Effector memory CD4-positive, alpha-beta T cell (primary cell): ENCODE results near the gene RNF25.
"Not testable (repeated sequence)": the region's sequence is repeated elsewhere in the genome, so short reads cannot be mapped to it uniquely, and the experiment has no call there.

Experiments
- DNase-seq, 3 donors: peaks; one replicate each; pipeline ENCODE4 v3.0.0-alpha.2; 2020
- H3K27ac ChIP-seq: 2 replicates; pipeline ENCODE4 v1.7.0; 2013; ENCODE audit warnings: mild to moderate bottlenecking, low read length, moderate library complexity; ENCODE audit not compliant: insufficient read depth, poor library complexity, severe bottlenecking
- H3K27me3 ChIP-seq: replicated peaks from 2 replicates; pipeline ENCODE4 v1.7.0; 2013; ENCODE audit warnings: mild to moderate bottlenecking, low read length; ENCODE audit not compliant: insufficient read depth, control insufficient read depth, poor library complexity, severe bottlenecking
- H3K36me3 ChIP-seq: 2 replicates; pipeline ENCODE4 v1.7.0; 2013; ENCODE audit warnings: mild to moderate bottlenecking, low read length, moderate library complexity; ENCODE audit not compliant: control insufficient read depth, insufficient read depth
- H3K4me1 ChIP-seq: 2 replicates; pipeline ENCODE4 v1.7.0; 2013; ENCODE audit warnings: low read length, mild to moderate bottlenecking; ENCODE audit not compliant: control insufficient read depth, insufficient read depth, poor library complexity, severe bottlenecking
- H3K4me3 ChIP-seq: 2 replicates; pipeline ENCODE4 v1.7.0; 2013; ENCODE audit warnings: low read length, low read depth, mild to moderate bottlenecking; ENCODE audit not compliant: insufficient read depth, poor library complexity, severe bottlenecking
- H3K9me3 ChIP-seq: 2 replicates; pipeline ENCODE4 v1.7.0; 2013; ENCODE audit warnings: mild to moderate bottlenecking, low read length, moderate library complexity; ENCODE audit not compliant: control insufficient read depth

RNF25 gene

GRCh38 chr2:218710687-218711549, 39.1 kb upstream of the RNF25 start, which contains the start of gene TTLL4:
Gene TTLL4, plus strand, starts transcription at chr2:218710835. Its CDS starts 26,842 bp downstream, at chr2:218737677.
- Histone ChIP-seq H3K36me3 (no peaks in the 10 kb centered on the region), H3K4me3 (peak within 1 kb of the TSS; percentile 71), H3K4me1 (peaks cover 3% of the 10 kb centered on the region), H3K9me3 (no peaks in the 10 kb centered on the region), H3K27ac (peak within 1 kb of the TSS; percentile 87), H3K27me3 (no peaks in the 10 kb centered on the region)
- DNase-seq, result peak; percentile 97 to 98 (median 98)

DNA sequence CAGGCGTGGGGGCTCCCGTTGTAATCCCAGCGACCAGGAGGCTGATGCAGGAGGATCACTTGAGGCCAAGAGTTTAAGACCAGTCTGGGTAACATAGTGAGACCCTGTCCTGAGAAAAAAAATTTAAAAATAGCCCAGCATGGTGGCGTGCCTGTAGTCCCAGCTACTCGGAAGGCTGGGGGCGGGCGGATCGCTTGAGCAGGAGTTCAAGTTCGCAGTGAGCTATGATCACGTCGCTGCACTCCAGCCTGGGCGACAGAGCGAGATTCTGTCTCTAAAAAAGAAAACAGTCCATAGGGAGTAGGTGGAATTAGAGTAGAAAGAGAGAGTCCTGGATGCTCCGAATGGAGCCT, 38.5 kb upstream of the RNF25 start:
- no peaks in the 10 kb centered on the region for H3K36me3 ChIP-seq
- H3K27me3 ChIP-seq, result no peaks in the 10 kb centered on the region
- peaks cover 3% of the 10 kb centered on the region for H3K4me1 ChIP-seq
- DNase-seq, result no peak
- H3K27ac ChIP-seq, result no peak overlapping the region
- no peaks in the 10 kb centered on the region for H3K9me3 ChIP-seq
- H3K4me3 ChIP-seq, result no peak overlapping the region

DNA sequence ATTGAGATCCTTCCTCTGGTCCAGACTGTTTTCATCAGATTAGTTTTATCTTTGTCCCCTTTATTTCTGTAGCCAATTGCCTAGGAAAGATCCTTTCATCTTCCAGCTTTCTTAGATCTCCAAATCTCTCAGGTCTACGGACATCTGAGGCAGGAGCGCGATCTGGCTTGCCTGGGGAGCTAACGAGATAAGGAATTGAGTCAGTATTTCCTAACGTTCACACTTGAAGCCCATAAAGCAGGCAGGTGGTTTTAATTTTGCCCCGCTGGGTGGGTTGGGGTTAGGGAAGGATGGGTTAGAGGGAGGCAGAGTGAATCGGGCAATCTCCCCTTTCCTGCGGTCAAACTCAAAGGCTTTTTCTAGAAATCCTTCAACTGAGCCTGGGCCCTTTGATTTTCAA, 38.1 kb upstream of the RNF25 start:
- Histone ChIP-seq H3K9me3 (no peaks in the 10 kb centered on the region), H3K4me1 (peaks cover 3% of the 10 kb centered on the region), H3K4me3 (no peak overlapping the region), H3K27ac (no peak overlapping the region), H3K36me3 (no peaks in the 10 kb centered on the region), H3K27me3 (no peaks in the 10 kb centered on the region)
- DNase-seq, result no peak

- H3K9me3 ChIP-seq, result no peaks in the 10 kb centered on the region
- no peak for DNase-seq
- H3K27ac ChIP-seq, result no peak overlapping the region
- no peaks in the 10 kb centered on the region for H3K36me3 ChIP-seq
- peaks cover 3% of the 10 kb centered on the region for H3K4me1 ChIP-seq
- H3K4me3 ChIP-seq, result no peak overlapping the region
- H3K27me3 ChIP-seq, result no peaks in the 10 kb centered on the region
Observed at GRCh38 chr2:218708086-218708485, 36.3 kb upstream of the RNF25 start.

DNA sequence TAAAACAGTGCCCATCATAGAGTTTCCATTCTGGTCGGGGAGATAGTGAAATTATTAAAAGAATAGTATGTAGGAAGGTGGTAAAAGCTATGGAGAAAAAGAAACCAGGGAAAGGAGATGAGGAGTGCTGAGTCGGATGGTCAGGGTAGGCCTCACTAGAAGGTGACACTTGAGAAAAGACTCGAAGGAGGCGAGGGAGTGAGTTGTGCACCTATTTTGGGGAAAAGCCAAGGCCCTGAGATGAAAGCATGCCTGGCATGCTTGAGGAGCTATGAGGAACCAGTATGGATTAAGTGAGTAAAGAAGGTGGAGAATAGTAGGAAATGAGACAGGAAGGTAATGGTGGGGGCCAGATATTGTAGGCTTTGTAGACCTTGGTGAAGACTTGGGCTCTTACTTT, 31.5 kb upstream of the RNF25 start:
- no peak overlapping the region for H3K4me3 ChIP-seq
- H3K27ac ChIP-seq, result no peak overlapping the region
- no peaks in the 10 kb centered on the region for H3K4me1 ChIP-seq
- no peaks in the 10 kb centered on the region for H3K27me3 ChIP-seq
- DNase-seq, result no peak
- H3K36me3 ChIP-seq, result no peaks in the 10 kb centered on the region
- H3K9me3 ChIP-seq, result no peaks in the 10 kb centered on the region

DNA sequence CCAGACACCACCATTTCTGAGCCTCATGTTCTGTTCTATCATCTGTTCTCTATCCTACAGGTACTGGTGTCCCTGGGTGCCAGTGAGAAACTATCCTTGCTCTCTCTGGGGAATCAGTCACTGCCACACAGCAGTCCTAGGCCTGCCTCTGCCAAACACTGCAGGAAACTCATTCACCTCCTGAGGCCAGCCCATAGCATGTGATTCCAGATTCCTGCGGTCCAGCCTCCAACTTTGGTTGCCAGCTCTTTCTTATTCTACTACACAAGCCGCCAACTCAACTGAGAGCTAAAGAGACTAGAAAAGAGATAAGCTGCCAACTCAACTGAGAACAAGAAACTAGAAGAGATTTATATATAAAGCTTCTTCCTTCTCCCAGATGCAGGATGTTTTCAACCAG, 30.0 kb upstream of the RNF25 start:
- Histone ChIP-seq H3K36me3 (no peaks in the 10 kb centered on the region), H3K4me3 (no peak overlapping the region), H3K9me3 (no peaks in the 10 kb centered on the region), H3K27me3 (no peaks in the 10 kb centered on the region), H3K27ac (no peak overlapping the region), H3K4me1 (no peaks in the 10 kb centered on the region)
- DNase-seq, result no peak

GRCh38 chr2:218698885-218699284, 27.1 kb upstream of the RNF25 start:
- H3K36me3 ChIP-seq, result no peaks in the 10 kb centered on the region
- H3K9me3 ChIP-seq, result no peaks in the 10 kb centered on the region
- no peaks in the 10 kb centered on the region for H3K4me1 ChIP-seq
- DNase-seq, result no peak
- no peak overlapping the region for H3K4me3 ChIP-seq
- no peaks in the 10 kb centered on the region for H3K27me3 ChIP-seq
- no peak overlapping the region for H3K27ac ChIP-seq

- no peaks in the 10 kb centered on the region for H3K4me1 ChIP-seq
- DNase-seq, result no peak
- peaks cover 6% of the 10 kb centered on the region for H3K36me3 ChIP-seq
- H3K4me3 ChIP-seq, result no peak overlapping the region
- no peak overlapping the region for H3K27ac ChIP-seq
- H3K27me3 ChIP-seq, result no peaks in the 10 kb centered on the region
- no peaks in the 10 kb centered on the region for H3K9me3 ChIP-seq
Observed at GRCh38 chr2:218694405-218695145, 22.8 kb upstream of the RNF25 start.

- DNase-seq, result no peak
Observed at GRCh38 chr2:218691234-218691633, 19.4 kb upstream of the RNF25 start.

DNA sequence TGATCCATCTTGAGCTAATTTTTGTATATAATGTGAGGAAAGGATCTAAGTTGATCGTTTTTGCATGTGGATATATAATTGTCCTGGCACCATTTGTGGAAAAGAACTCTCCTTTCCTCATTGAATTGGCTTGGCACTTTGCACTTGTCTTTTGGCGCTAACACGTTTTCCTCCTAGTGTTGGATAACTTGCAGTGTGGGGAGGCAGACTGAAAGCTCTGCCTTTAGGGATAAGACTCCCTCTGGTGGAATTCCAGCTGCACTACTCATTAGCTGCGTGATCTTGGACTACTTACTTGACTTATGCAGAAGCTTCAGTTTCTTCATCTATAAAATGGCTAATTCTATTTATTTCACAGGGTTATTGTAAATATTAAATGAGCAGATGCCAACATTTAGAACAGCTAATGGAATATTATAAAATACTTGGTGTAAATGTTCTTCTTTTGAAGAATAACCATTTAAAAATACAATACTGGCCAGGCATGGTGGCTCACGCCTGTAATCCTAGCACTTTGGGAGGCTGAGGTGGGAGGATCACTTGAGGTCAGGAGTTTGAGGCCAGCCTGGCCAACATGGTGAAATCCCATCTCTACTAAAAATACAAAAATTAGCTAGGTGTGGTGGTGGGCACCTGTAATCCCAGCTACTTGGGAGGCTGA, 15.7 kb upstream of the RNF25 start:
- H3K4me1 ChIP-seq, H3K27me3 ChIP-seq, DNase-seq, H3K27ac ChIP-seq, H3K9me3 ChIP-seq, H3K4me3 ChIP-seq, H3K36me3 ChIP-seq: not testable (repeated sequence)

More at GRCh38 chr2:218691234-218691633, 19.4 kb upstream of the RNF25 start:
- H3K4me3 ChIP-seq, result no peak overlapping the region
- H3K36me3 ChIP-seq, result peaks cover 6% of the 10 kb centered on the region
- H3K27me3 ChIP-seq, result no peaks in the 10 kb centered on the region
- no peaks in the 10 kb centered on the region for H3K4me1 ChIP-seq
- no peaks in the 10 kb centered on the region for H3K9me3 ChIP-seq
- H3K27ac ChIP-seq, result no peak overlapping the region
